AG04449 (cell line): Measurements from ENCODE around the gene ZBTB17.

Experiments used
- CTCF ChIA-PET: fragments of 350-600 bp; formaldehyde crosslinking; extraction: SDS; loops from one replicate; lab custom pipeline; 2021; ENCODE audit warnings: antibody characterized with exemption; lab: Yijun Ruan, JAX
- POLR2A ChIA-PET: fragments of 400-600, 350-600 bp; formaldehyde crosslinking; extraction: SDS; loops from one replicate; lab custom pipeline; 2020; ENCODE audit warnings: antibody characterized with exemption, inconsistent platforms; lab: Yijun Ruan, JAX
- DNase-seq: peaks from one replicate; pipeline ENCODE4 v3.0.0-alpha.2; 2010; ENCODE audit warnings: low read depth, low spot score
- H3K4me3 ChIP-seq: 2 replicates; pipeline ENCODE4 v1.5.1; 2011; ENCODE audit warnings: low read depth, mild to moderate bottlenecking, control low read depth, low read length
- TF ChIP-seq, protein P1 (sequence below): IDR thresholded peaks from one replicate; pipeline ENCODE4 v1.5.1; 2011; ENCODE audit warnings: mild to moderate bottlenecking, moderate library complexity, low read length, control low read depth, inconsistent platforms; ENCODE audit not compliant: insufficient read depth; ENCODE audit errors: missing control alignments

Gene ZBTB17

DNA sequence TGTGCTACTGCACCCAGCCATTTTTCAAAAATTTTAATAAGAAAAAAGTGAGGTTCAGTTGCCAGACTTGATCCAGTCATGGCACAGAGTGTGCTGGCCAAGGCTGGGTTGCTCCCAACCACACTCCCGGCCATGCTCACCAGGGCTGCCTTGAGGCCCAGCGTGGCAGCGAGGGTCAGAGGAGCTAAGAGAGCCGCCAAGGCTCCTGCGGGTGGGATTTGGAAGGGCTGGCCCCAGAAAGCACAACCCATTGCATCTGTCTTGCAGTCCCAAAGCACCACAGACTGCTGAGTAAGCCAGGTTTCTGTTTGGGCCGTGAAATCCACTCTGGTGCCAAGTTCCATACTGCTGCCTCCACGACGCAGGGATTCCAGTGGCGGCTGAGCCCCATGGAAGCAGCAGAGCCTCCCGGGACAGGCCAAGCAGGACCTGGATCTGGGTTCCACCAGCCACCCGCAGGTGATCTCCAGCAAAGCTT is 22.6 kb downstream of the ZBTB17 start:
- CTCF ChIA-PET = interaction anchor here (2.9 kb wide), 1 partner anchor 11 kb away, joined by 9 read pairs; no protein-coding TSS in a partner anchor
- POLR2A ChIA-PET = interaction anchor here (1.3 kb wide), 1 partner anchor 11 kb away, joined by 4 read pairs; no protein-coding TSS in a partner anchor
- TF ChIP-seq, protein P1, sequence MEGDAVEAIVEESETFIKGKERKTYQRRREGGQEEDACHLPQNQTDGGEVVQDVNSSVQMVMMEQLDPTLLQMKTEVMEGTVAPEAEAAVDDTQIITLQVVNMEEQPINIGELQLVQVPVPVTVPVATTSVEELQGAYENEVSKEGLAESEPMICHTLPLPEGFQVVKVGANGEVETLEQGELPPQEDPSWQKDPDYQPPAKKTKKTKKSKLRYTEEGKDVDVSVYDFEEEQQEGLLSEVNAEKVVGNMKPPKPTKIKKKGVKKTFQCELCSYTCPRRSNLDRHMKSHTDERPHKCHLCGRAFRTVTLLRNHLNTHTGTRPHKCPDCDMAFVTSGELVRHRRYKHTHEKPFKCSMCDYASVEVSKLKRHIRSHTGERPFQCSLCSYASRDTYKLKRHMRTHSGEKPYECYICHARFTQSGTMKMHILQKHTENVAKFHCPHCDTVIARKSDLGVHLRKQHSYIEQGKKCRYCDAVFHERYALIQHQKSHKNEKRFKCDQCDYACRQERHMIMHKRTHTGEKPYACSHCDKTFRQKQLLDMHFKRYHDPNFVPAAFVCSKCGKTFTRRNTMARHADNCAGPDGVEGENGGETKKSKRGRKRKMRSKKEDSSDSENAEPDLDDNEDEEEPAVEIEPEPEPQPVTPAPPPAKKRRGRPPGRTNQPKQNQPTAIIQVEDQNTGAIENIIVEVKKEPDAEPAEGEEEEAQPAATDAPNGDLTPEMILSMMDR = no peak
- DNase-seq = no peak
- no peak overlapping the region for H3K4me3 ChIP-seq

GRCh38 chr1:15952317-15953258 is 23.3 kb downstream of the ZBTB17 start:
- ChIA-PET CTCF (interaction anchor here (0.7 to 2.9 kb wide), 4 partner anchors 12 to 161 kb away, joined by 3 to 9 read pairs (median 3); no protein-coding TSS in a partner anchor), POLR2A (interaction anchor here (1.0 to 1.3 kb wide), 2 partner anchors 12 to 119 kb away, joined by 3 to 4 read pairs; no protein-coding TSS in a partner anchor)
- TF ChIP-seq, protein P1 = no peak
- peak; percentile 73 for DNase-seq
- H3K4me3 ChIP-seq = peak overlapping the region; percentile 16

DNA sequence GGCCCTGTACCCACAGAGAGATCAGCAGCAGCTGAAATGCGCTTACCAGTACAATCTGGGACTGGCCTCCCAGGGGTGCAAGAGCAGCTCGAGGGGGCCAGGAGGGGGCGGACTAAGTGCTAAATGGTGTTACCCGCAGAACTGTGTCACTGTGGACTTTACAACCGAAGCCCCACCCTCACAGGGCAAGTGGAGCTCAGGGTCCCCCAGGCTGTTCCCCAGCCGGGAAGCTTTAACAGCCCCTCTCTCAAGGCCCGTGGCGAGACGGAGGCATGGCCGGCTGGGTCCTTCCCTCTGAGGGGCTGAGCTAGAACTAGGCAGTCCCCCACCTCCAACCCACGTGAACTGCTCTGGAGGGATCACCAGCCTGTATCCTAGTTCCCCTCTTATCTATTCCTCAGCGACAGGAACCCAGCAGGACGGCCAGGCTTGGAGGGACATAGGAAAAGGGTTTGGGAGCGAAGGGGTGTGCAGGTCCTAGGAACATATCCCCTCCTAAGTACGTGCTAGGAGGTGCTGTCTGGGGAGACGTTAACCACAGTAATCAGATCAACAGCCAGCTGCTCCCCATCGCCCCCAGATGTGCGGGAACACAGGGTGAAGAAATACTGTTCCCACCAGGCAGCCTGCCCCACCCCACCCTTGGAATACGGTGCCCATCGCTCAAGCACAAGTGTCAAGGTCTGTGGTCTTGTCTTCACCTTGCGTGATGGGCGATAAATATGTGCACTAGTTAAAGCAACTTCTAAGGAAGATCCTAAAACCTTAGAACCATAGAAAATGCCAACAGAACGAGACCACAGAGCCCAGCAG is 24.4 kb downstream of the ZBTB17 start:
- TF ChIP-seq, protein P1 = no peak
- H3K4me3 ChIP-seq = no peak overlapping the region
- no peak for DNase-seq
- POLR2A ChIA-PET = interaction anchor here (0.9 to 1.1 kb wide), 3 partner anchors 15 to 118 kb away, joined by 3 to 5 read pairs (median 4); partner anchors contain the start of gene SPEN
- CTCF ChIA-PET = interaction anchor here (0.6 to 3.1 kb wide), 6 partner anchors 15 to 160 kb away, joined by 3 to 13 read pairs (median 3); no protein-coding TSS in a partner anchor

DNA sequence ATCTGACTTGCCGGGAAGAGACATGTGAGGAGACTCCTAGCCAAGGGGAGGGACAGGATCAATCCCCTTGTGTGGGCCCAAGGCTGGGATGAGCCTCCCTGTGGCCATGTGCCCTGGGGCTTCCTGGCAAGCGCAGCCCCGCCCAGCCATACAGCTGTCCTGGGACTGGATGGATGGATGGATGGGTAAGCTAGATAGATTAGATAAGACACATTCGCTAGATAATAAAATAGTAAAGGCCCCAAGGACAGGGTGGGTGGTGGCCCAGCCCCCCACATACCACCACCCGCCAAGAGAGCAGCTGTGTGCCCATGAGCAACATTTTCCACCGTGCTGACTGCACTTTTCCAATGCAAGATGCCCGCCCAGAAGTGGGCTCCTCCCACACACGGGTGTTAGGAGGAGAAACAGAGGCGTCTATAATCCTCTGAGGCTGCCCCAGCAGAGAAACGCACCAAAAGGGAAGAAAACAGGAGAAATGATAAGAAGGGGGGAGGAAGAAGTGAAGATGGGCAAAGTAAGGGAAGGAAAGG is 25.1 kb downstream of the ZBTB17 start:
- ChIA-PET CTCF (interaction anchor here (0.6 to 3.1 kb wide), 5 partner anchors 13 to 135 kb away, joined by 3 to 13 read pairs (median 3); no protein-coding TSS in a partner anchor), POLR2A (interaction anchor here (0.6 to 1.4 kb wide), 4 partner anchors 14 to 155 kb away, joined by 3 to 5 read pairs (median 4); partner anchors contain the start of gene SPEN)
- TF ChIP-seq, protein P1 = no peak
- H3K4me3 ChIP-seq = no peak overlapping the region; the same call in 1 of the 2 replicates
- no peak for DNase-seq

GRCh38 chr1:15950302-15950701 is 25.6 kb downstream of the ZBTB17 start:
- CTCF ChIA-PET = interaction anchor here (1.1 to 3.1 kb wide), 3 partner anchors 12 to 135 kb away, joined by 3 to 13 read pairs (median 6); no protein-coding TSS in a partner anchor

More at GRCh38 chr1:15950302-15950701, 25.6 kb downstream of the ZBTB17 start:
- POLR2A ChIA-PET = interaction anchor here (0.6 to 1.4 kb wide), 6 partner anchors 12 to 155 kb away, joined by 3 to 5 read pairs (median 4); partner anchors contain the start of genes SPEN and ZBTB17
- TF ChIP-seq, protein P1 = no peak
- no peak overlapping the region for H3K4me3 ChIP-seq
- DNase-seq = no peak
